Measurements from ENCODE around the gene IGFL3. TPM values are rescaled to one million over a fixed set of nuclear protein-coding genes. Genes with fewer than 3 reads are reported as not detected.

Gene IGFL3
- total RNA-seq, 1 donor from 2014 or later: not detected

GRCh38 chr19:46089432-46089831 lies 35.1 kb downstream of the IGFL3 start:
- peaks cover 5 to 33% of the 10 kb centered on the region in 2 donors for H3K9me3 ChIP-seq
- no peak overlapping the region for H3K27ac ChIP-seq
- H3K36me3 ChIP-seq: no peaks in the 10 kb centered on the region
- intact Hi-C loops (cut with DNase I): no loop called here
- no peak for DNase-seq (ENCODE audit: low spot score in 2 of 2)
- no peak overlapping the region for H3K4me3 ChIP-seq
- no peak for TF ChIP-seq CTCF (IDR thresholded peaks at IDR 0.05)
- H3K27me3 ChIP-seq: no peaks in the 10 kb centered on the region
- H3K4me1 ChIP-seq: no peaks in the 10 kb centered on the region

- no peak overlapping the region for H3K4me3 ChIP-seq
- H3K27ac ChIP-seq: no peak overlapping the region
- no peaks in the 10 kb centered on the region for H3K4me1 ChIP-seq
- DNase-seq (ENCODE audit: low spot score in 2 of 2): no peak
- no peak for TF ChIP-seq CTCF (IDR thresholded peaks at IDR 0.05)
- no peaks in the 10 kb centered on the region for H3K27me3 ChIP-seq
- intact Hi-C loops (cut with DNase I): no loop called here
- H3K9me3 ChIP-seq: peaks cover 5 to 33% of the 10 kb centered on the region in 2 donors
- H3K36me3 ChIP-seq: no peaks in the 10 kb centered on the region
Measured at GRCh38 chr19:46088101-46088500, 36.4 kb downstream of the IGFL3 start.

- no peak overlapping the region for H3K4me3 ChIP-seq
- no peaks in the 10 kb centered on the region for H3K36me3 ChIP-seq
- TF ChIP-seq CTCF (IDR thresholded peaks at IDR 0.05): no peak
- intact Hi-C loops (cut with DNase I): no loop called here
- peaks cover 5 to 33% of the 10 kb centered on the region in 2 donors for H3K9me3 ChIP-seq
- H3K27me3 ChIP-seq: no peaks in the 10 kb centered on the region
- no peaks in the 10 kb centered on the region for H3K4me1 ChIP-seq
- no peak for DNase-seq (ENCODE audit: low spot score in 2 of 2)
- no peak overlapping the region for H3K27ac ChIP-seq
Measured at GRCh38 chr19:46085888-46086287, 38.6 kb downstream of the IGFL3 start.

- intact Hi-C loops (cut with DNase I): loop anchor here (1.0 to 2.0 kb wide), 2 partner anchors 106 to 183 kb away; no protein-coding TSS in a partner anchor
- Histone ChIP-seq H3K4me1 (no peaks in the 10 kb centered on the region), H3K9me3 (peaks cover 5 to 25% of the 10 kb centered on the region in 2 donors), H3K27ac (no peak overlapping the region), H3K27me3 (peaks cover 3% of the 10 kb centered on the region), H3K36me3 (no peaks in the 10 kb centered on the region), H3K4me3 (no peak overlapping the region)
- TF ChIP-seq CTCF (IDR thresholded peaks at IDR 0.05): no peak
- DNase-seq (ENCODE audit: low spot score in 2 of 2): no peak
Measured at GRCh38 chr19:46082728-46083050, 41.8 kb downstream of the IGFL3 start.

DNA sequence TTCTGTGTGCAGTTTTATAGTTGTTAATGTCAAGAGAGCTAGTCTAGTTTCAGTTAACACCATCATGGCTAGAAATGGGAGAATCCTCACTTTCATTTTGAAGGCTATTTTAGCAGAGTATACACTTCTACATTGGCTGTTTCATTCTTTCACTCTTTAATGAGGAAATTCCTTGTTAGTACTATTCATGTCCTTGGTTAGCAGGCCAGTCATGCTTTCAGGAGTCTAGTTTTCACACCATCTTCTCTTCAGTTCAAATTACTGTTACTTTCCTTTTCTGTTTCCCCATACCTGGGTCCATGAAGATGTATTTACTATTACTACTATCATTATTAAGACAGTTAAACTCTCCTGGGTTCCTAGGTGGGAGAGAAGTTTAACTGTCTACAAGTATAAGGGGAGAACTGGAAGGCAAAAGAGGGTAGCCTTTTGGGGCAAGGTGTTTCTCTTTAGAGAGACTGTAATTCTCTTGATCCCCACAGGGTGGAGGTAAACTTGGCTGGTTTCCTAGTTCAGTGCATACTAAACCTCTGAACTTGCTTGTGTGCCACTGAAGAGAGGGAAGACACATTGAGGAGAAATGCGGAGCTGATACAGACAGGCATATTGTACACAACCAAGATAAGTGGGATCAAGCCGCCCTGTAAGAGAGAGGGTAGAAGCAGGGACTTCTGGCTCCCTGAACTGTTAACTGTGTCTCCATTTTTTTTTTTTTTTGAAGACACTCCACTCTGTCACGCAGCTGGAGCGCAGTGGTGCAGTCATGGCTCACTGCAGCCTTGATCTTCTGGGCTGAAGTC lies 42.4 kb downstream of the IGFL3 start:
- no peak overlapping the region for H3K27ac ChIP-seq
- no peaks in the 10 kb centered on the region for H3K4me1 ChIP-seq
- intact Hi-C loops (cut with DNase I): loop anchor here (1.0 to 2.0 kb wide), 2 partner anchors 107 to 183 kb away; no protein-coding TSS in a partner anchor
- H3K9me3 ChIP-seq: peaks cover 5 to 20% of the 10 kb centered on the region in 2 donors
- TF ChIP-seq CTCF (IDR thresholded peaks at IDR 0.05): peak; percentile 54 to 62 (median 62)
- no peaks in the 10 kb centered on the region for H3K36me3 ChIP-seq
- DNase-seq (ENCODE audit: low spot score in 2 of 2): no peak
- H3K4me3 ChIP-seq: no peak overlapping the region
- peaks cover 3% of the 10 kb centered on the region for H3K27me3 ChIP-seq

All from ascending aorta (tissue), 2 donors.